ENCODE results near the gene NXNL2.

GRCh38 chr9:88579050-88579715, 44.2 kb downstream of the NXNL2 start:
- TF ChIP-seq POLR2A (IDR thresholded peaks at IDR 0.05; ENCODE audit: extremely low read depth, insufficient read length) (no peak), MAX (IDR thresholded peaks at IDR 0.05; ENCODE audit: low read depth, low read length) (no peak)
- TF ChIP-seq, protein P1, sequence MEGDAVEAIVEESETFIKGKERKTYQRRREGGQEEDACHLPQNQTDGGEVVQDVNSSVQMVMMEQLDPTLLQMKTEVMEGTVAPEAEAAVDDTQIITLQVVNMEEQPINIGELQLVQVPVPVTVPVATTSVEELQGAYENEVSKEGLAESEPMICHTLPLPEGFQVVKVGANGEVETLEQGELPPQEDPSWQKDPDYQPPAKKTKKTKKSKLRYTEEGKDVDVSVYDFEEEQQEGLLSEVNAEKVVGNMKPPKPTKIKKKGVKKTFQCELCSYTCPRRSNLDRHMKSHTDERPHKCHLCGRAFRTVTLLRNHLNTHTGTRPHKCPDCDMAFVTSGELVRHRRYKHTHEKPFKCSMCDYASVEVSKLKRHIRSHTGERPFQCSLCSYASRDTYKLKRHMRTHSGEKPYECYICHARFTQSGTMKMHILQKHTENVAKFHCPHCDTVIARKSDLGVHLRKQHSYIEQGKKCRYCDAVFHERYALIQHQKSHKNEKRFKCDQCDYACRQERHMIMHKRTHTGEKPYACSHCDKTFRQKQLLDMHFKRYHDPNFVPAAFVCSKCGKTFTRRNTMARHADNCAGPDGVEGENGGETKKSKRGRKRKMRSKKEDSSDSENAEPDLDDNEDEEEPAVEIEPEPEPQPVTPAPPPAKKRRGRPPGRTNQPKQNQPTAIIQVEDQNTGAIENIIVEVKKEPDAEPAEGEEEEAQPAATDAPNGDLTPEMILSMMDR (IDR thresholded peaks at IDR 0.05; ENCODE audit: low read depth, low read length): no peak

Data from NB4 (cell line).